NCI-H1694 (cell line): ENCODE measurements around the gene APC2.

Source experiments
- DNase-seq: peaks from one replicate; lab custom pipeline; 2025; lab: John Stamatoyannopoulos, UW

The APC2 gene

GRCh38 chr19:1481224-1481892, 31.4 kb downstream of the APC2 start:
- no peak for DNase-seq

GRCh38 chr19:1481893-1482360, 32.0 kb downstream of the APC2 start:
- no peak for DNase-seq

- no peak for DNase-seq
Observed at GRCh38 chr19:1482361-1483130, 32.6 kb downstream of the APC2 start.

- DNase-seq, result no peak
Observed at GRCh38 chr19:1483131-1483978, 33.4 kb downstream of the APC2 start.

GRCh38 chr19:1483979-1484428, 34.1 kb downstream of the APC2 start:
- DNase-seq, result no peak

- no peak for DNase-seq
Observed at GRCh38 chr19:1486720-1487575, 37.0 kb downstream of the APC2 start.

GRCh38 chr19:1487576-1488281, 37.8 kb downstream of the APC2 start:
- DNase-seq, result no peak

- DNase-seq, result no peak
Observed at GRCh38 chr19:1488282-1488601, 38.3 kb downstream of the APC2 start.

GRCh38 chr19:1489463-1490310, 39.8 kb downstream of the APC2 start:
- no peak for DNase-seq

GRCh38 chr19:1490311-1491113, 40.6 kb downstream of the APC2 start, which contains the start of gene PCSK4:
Gene PCSK4, minus strand, starts transcription at chr19:1490350. Its CDS starts 4 bp downstream, at chr19:1490346.
- peak; percentile 93 for DNase-seq

- DNase-seq, result no peak
Observed at GRCh38 chr19:1491114-1491848, 41.4 kb downstream of the APC2 start, which contains the start of gene REEP6. Gene REEP6, plus strand, starts transcription at chr19:1491181. Its CDS starts 89 bp downstream, at chr19:1491270.

GRCh38 chr19:1491849-1492170, 41.9 kb downstream of the APC2 start:
- DNase-seq, result no peak

GRCh38 chr19:1492474-1493006, 42.6 kb downstream of the APC2 start:
- no peak for DNase-seq

- DNase-seq, result no peak
Observed at GRCh38 chr19:1494115-1494815, 44.3 kb downstream of the APC2 start.

GRCh38 chr19:1495051-1495798, 45.3 kb downstream of the APC2 start:
- DNase-seq, result no peak

- DNase-seq, result no peak
Observed at GRCh38 chr19:1495799-1496713, 46.1 kb downstream of the APC2 start.
